Stimulated activated CD8-positive, alpha-beta memory T cell treated with anti-CD3 and anti-CD28 coated beads, Interleukin-15, amount 100 ng/mL, for 4 hours (primary cell): Measurements from ENCODE around the gene UCN3.

Experiments used
- DNase-seq, 2 donors: peaks; one replicate each; pipeline ENCODE4 v3.0.0-alpha.2; 2020; ENCODE audit warnings: low read depth in 2 of 2

Gene UCN3, protein sequence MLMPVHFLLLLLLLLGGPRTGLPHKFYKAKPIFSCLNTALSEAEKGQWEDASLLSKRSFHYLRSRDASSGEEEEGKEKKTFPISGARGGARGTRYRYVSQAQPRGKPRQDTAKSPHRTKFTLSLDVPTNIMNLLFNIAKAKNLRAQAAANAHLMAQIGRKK

DNA sequence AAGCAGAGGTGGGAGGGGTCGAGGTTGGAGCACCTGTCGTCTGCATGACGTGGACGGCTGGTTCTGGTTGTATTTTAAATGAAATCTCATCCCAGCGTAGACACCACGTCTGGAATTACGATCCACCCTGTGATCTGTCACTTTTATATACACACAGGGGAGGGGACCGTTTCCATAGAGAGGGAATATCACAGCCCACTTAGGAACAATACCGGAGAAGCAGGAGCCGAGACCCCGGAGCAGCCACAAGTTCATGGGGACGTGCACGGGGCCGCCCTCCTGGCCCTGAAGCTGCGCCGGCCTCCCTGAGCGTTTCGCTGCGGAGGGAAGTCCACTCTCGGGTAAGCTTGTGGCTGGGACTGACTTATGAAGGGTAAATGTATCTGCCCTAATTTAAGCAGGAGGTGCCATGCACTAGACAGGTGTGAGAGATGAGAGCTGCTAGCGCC, at the start of gene UCN3:
UCN3 (plus strand) TSS at position 77 of the 449 bp plus-strand sequence. CDS start 8,755 bp downstream, outside the sequence.
- DNase-seq: no peak

DNA sequence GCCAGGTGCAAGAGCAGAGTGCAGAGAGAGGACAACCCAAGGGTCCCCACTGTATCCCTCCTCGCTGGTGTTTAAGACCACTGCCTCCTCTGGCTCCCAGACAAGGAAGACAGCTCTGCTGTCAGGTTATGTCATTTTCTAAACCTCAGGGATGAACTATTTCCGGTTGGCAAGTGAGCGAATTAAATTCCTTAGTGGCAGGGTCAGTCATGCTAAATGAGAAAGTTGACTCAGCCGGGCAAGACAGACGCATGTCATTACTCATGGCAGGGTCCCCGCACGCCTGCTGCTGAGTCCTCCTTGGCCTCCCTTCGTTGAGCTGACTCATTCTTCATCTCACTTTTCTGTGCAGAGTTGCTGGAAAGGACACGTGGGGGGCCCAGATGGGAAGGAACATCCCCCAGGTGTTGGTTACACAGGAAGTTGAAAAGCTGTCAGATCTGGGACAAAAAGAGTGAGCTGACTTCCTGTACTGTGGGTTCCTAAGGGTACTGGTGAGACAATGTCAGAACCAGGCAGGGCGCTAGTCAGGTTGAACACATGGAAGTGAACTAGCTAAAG, 47.1 kb upstream of the UCN3 start:
- peak; percentile 35 to 74 for DNase-seq

DNA sequence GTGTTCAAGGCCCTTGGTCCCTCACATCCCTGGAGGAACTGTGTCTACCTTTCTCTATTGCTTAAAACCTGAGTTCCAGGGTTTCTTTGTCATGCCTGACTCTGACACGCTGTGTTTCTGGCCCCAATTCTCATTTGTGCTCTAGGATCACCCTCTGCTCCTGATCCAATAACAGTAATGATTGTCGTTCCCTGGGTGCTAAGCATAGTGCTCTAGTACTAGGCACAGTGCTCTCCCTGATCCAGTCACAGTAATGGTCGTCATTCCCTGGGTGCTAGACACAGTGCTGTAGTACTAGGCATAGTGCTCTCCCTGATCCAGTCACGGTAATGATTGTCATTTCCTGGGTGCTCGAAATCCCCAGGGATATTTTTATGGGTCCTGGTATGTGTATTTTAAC, 46.6 kb upstream of the UCN3 start:
- no peak for DNase-seq

DNA sequence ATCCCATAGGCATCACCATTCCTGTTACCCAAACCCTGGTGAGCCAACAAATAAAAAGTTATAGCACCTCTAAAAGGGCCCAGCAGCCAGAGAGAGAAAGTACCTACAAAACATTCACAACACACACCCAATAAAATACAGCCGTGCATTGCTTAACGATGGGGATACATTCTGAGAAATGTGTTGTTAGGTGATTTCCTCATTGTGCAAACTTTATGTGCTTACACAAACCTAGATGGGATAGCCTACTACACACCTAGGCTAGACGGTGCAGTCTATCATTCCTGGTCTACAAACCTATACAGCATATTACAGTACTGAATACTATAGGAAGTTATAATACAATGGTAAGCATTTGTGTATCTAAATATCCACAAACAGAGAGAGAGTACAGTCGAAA, 44.9 kb upstream of the UCN3 start:
- DNase-seq: no peak

DNA sequence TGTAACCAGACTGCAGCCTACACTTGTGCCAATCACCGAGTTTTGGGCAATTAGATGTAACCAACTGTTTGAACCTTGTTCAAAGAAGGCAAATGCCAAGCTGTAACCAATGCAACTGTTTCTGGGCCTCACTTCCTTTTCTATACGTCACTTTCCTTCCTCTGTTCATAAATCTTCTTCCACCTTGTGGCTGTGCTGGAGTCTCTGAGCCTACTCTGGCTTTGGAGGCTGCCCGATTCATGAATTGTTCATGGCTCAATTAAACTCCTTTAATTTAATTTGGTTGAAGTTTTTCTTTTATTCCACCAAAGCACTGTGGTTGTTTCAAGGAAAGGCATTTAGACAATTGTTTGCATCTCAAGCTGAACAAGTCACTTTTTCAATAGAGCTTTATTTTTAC, 43.5 kb upstream of the UCN3 start:
- no peak for DNase-seq

DNA sequence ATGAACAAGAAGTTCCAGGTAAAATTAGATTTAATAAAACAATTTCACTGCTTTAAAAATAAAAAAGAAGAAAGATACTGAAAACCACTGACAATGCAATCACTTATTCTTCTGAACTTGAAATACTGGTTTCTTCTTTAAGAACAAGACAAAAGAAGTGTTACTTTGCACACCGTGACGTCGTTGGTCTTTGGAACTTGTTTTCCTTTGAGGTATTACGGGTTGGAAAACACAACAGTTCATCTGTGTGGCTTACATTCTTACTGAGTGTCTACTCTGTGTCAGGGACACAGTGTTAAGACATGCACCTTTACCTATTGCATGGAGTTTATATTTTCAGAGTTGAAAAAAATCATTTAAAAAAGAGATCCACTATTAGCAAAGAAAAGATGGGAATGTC, 41.3 kb upstream of the UCN3 start:
- DNase-seq: no peak

DNA sequence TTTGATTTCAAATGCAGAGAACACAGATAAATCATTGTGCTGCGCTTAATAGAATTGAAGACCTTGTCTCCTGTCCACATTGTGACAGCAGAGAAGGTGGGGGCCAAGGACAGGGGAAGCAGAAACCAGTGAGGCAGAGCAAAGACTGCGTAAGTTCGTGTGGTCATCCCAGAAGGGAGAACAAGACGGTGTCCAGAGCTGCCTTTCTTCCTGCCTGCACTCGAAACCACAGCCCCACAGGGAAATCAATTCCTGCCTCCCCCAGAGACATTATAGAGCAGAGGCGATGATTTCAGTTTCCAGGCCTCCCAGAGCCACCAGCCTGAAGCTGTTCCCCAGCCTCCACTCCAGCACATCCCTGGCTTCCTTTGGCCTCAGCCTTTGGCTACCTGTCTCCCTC, 39.7 kb upstream of the UCN3 start:
- no peak for DNase-seq

DNA sequence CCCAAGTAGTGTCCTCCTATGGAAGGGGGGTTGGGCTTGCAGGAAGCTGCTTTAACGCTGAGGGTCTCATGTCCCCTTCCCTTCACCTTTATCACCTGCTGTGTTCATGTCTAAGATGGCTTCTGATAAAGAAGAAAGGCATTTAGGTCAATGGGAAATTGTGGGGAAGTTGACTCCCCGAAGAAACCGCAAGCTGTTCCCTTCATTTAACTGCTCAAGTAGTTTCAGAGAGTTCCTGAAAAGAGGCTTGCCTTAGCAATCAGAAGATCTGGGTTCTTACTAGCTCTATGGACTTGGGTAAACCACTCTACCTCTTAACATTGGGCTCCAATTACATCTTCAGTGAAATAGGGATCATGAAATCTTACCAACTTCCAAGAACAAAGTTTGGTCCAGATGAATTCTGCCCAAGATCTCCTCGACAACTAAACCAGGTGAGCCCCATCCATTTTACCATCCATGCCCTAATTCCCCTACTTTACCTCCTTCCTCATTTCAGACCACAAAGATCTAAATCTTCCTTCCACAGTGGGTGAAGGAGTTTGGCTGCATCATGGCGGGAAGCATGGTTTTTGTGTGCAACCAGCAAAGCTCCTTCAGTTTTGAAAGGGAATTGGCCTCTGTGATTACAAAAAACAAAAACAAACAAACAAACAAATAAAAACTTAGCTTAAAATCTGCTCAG, 30.4 kb upstream of the UCN3 start:
- DNase-seq: no peak

DNA sequence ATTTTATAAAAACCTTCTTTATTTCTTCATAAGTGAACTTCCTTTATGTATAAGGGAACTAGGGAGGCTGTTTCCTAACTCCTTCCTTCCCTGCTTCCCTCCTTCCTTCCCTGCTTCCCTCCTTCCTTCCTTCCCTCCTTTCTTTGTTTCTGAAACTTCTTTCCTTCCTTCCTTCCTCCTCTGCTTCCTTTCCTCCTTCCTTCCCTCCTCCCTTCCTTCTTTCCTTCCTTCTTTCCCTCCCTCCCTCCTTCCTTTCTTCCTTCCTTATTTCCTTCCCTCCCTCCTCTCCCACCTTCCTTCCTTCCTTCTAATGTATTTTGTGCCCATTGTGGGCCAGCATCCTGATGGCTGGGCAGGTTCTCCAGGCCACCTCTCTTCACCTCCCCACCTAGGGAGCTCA, 26.8 kb upstream of the UCN3 start:
- no peak for DNase-seq

DNA sequence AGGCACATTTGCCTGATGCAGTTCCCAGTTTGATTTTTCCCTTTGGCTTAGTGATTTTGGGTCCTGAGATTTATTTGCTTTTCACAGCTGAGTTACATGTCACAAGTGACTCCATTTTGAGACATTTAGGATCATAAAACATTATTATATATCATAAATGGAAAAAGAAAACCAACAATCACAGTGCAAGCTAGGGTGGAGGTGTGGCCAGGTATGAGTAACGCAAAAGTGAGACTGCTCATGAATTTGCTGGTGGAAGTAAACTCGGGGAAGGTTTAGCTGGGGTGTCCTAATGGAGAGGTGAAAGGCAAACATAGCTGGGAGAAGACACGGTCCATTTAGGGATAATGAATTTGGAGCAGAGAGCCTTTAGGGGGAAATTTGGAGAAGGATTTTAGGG, 21.7 kb upstream of the UCN3 start:
- no peak for DNase-seq

DNA sequence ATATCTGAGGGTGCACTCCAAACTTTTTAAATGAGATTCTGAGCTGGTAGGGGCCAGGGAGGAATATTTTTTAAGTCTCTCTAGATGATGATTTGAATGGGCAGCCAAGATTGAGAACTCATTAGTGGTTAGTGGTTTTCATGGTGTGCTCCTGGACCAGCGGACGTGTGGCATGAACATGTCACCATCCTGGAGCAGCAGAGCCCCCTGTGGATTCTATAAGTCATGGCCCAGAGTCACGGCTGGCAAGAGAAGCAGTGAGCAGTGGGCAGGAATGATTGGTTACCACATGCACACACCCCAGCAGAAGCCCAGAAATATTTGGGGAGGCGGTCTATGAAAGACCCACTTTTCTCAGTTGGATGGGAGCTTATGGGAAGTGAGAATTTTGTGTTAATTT, 21.2 kb upstream of the UCN3 start:
- no peak for DNase-seq

DNA sequence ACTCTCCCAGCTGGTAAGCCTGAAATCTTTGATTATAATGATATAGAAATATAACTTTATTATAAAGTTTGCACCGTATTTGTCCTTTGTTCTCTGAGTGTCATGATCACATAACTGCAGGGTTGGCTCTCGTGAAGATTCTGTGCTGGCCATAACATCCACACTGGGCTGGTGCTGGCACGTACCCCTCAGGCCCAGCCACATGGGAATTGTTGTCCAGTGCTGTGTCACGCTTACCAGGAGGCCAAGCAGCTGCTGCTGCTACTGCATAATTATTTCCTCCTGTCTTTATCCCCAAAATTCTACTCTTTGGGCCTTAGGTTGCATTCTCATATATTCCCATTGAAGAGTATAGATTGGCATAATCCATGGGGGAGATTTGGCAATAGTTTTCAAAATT, 20.8 kb upstream of the UCN3 start:
- DNase-seq: no peak

DNA sequence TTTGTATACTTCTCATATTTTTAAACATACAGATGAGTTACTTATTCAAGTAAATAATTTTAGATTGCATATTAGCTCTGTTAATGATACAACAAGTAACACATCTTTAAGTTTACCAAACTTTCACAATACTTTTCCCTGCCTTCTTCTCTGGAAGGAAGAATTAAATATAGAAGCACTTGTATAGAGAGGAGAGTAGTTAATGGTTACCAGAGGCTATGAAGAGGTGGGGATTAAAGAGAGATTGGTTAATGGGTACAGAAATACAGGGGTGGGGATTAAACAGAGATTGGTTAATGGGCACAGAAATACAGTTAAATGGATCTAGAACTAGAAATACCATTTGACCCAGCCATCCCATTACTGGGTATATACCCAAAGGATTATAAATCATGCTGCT, 20.0 kb upstream of the UCN3 start:
- DNase-seq: no peak

DNA sequence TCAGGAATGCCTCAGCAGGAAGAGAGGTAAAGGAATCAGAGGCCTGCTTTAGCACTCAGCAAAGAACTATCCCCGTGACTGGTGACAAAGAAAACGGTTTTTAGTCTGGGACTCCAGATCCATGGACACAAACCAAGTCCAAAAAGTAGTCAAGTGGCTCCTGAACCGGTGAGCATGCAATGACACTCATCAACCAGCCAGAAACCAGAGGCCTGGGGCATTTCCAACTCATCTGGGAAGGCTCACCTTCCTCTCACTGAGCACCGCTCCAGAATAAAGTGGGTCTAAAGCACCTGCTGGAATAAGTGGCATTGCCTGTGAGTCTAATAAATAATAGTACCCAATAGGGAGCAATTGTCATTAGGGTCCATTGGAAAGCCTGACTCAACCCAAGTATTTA, 17.9 kb upstream of the UCN3 start:
- no peak for DNase-seq

DNA sequence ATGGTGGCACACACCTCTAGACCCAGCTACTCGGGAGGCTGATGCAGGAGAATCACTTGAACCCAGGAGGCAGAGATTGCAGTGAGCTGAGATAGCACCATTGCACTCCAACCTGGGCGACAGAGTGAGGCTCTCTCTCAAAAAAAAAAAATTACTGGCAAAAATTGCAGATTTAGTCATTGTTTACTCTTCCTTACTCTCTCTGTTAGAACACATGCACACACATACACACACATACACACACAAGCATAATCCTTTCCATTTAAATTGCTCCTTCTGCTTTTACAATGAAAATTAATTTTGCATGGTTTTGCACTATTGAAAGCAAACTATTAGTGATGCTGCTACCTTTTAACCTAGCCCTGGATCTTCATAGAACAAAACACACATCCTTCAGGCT, 15.4 kb upstream of the UCN3 start:
- no peak for DNase-seq

DNA sequence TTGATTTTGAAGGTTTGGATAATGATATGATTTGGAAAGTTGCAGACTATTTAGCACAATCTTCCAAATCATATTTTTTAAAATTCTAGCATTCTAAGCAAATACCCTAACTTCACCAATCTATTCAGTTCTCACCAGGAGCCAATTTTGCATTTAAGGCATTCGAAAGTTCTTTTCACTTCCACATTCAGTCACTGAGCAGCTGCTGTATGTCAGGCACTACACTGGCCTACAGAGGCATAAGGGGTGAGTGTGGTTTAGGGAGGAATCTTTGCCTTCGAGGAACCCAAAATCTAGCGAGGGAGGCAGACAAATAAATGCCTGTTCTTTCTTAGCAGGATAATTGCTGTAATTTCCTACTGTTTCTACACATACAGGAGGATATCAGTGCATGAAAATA, 10.7 kb upstream of the UCN3 start:
- DNase-seq: no peak

DNA sequence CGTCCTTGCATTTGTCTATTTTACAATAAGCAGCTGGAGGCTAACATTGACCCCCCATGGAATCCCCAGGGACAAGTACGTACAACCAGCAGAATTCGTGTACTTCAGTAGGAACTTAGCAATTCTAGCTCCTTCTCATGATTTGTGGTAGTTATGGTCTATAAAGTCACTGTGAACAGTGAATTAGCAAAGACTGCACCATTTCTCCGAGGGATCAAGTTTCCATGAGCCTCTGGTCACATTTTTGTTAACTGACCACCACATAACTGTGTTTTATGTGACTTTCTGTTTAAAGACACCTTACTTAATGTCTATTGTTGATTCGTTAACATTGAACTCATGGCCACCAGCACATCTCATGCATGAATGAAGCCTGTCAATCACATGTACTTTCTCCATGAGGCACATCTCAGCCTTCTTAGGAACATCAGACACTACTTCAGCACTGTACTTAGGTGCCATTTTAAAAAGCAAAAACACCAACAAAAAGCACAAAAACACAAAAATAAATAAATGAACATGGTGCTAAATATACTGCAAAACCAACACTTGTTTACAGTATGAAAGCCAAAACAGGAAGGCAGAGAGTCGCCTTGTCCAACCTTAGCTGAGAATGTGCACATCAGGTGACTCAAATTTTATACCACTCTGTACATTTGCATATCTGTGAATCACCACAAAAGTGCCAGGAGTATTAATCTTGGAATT, 9.0 kb upstream of the UCN3 start:
- DNase-seq: no peak

DNA sequence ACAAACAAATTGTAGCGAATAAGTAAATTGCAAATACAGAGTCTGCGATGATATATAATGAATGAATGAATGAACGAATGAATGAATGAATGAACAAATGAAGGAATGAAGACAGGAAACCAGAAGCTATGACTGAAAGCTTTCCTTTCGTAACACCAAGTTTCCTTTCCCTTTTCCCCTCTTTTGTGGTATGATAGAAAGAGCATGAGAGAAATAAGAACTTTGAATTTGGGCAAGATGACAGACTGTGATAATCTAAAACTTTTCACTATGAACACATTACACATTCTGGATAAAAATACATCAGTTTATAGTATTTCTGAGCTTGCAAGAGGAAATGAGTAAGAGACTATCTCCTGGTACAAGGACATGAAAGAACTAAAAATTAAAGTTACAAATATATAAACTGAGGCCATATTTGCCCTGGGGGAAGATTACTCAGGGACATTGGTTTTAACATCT, 8.4 kb upstream of the UCN3 start:
- no peak for DNase-seq

DNA sequence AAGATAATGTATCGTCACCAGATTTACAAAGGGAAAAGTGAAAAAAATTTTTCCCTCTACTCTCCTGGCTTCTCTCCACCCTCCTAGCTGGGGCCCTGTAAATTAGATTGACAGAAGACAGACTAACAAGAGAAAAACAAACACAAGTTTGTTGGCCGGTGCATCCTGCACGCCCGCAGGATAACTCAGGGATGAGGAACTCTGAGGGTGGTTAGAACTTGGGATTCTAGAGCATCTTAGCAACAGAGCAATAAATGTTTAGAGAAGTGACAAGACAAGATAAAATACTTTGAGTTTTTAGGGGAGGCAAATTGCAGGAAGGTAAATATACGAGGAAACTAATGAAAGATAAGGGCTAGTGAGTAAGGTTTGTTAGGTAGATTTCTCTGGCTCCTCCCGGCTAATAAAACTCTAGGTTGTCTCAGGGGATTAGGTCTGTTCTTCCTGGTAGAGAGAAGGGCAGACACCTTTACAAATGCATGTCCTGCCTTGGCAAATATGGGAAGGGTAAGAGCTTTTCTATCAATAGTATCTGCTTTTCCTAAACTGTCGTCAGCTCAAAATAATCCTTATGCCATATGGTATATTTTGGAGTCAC, 4.3 kb upstream of the UCN3 start:
- DNase-seq: no peak

DNA sequence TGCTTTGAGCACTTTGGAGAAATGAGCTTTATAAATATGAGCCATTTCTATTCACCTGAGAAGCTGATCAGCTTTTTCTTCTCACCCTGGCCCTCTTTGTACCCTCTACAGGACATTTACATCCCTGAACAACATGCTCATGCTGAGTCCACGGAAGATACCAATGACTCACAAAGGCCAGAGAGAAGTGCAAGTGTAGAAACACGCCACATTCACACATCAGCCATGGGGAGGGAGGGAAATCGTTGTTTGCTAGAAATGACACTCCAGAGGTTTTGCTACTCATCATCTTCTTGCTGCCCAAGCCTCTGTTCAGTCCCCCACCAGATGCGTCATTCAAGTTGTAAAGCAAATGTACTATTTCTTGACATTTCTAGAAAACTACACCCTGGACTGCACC, 2.8 kb upstream of the UCN3 start:
- no peak for DNase-seq

DNA sequence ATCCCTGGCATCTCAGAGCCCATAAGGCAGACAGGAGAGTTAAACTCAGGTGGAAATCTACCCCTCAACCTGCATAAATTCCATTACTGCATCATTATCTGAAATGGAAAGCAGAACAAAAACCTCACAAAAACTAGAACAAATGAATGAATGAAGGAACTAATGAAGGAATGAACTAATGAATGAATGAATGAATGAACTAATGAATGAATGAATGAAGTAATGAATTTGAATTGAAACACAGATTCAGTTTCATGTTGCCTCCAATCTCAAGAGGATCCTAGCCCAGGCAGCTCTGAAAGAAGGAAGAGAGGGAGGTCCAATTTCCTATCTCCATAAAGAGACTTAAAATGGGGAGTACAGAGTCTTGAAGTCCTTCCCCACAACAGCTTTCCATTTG, 1.9 kb upstream of the UCN3 start:
- DNase-seq: no peak

DNA sequence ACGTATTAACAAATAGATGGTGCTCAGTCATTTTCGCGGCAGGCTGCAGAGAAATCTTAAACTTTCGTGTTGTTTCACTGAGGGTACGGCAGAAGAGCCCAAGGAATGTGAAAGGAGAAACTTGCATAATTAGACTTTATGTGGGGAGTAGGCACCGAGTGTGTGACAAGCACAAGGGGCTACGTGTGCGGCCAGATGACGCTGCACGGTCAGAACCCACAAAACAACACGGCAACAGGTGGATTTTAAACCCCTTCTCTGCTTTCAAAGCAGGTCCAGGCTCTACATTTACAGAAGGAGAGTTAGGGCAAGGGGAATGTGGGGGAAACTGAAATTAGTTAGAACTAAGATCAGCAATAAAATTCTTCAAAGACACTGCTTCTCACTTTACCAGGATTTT, 392 bp upstream of the UCN3 start:
- DNase-seq: no peak

DNA sequence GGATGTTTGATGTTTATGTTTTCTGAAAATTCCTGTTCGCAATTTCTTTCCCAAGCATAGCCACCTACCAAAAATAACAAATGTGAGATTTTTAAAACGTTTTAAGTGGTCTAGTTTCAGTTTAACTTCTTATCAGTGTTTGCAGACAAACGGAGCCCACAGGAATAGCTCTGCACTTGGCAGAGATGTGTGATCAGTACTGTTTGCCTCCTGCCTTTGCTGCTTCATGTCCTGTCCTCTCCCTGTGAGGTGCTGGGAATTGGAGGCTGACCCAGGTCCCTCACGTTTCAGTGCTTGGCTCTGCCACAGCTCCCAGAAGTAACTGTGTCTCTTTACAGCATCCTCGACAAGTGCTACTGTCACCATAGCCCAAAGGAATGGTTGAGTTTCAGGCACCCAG, 1.2 kb downstream of the UCN3 start:
- no peak for DNase-seq
